HuH-7.5 (cell line): ENCODE results near the gene ENG.
A peak's percentile ranks its signal among the peaks of the same experiment; 100 is the strongest.

Experiments used
- DNase-seq: peaks from one replicate; pipeline ENCODE4 v3.0.0; 2011; ENCODE audit warnings: low spot score

Gene ENG

GRCh38 chr9:127813686-127814226, 40.7 kb downstream of the ENG start:
- DNase-seq, result no peak

GRCh38 chr9:127812936-127813675, 41.4 kb downstream of the ENG start:
- DNase-seq, result no peak

- no peak for DNase-seq
These were observed 42.4 kb downstream of the ENG start for GRCh38 chr9:127812011-127812410.

GRCh38 chr9:127810378-127811187, 43.9 kb downstream of the ENG start:
- no peak for DNase-seq

- DNase-seq, result no peak
These were observed 44.7 kb downstream of the ENG start for GRCh38 chr9:127809540-127810377.

- DNase-seq, result no peak
These were observed 45.4 kb downstream of the ENG start for GRCh38 chr9:127809002-127809539.

GRCh38 chr9:127808347-127809001, 46.0 kb downstream of the ENG start:
- DNase-seq, result no peak

GRCh38 chr9:127806871-127807270, 47.6 kb downstream of the ENG start:
- no peak for DNase-seq

GRCh38 chr9:127805620-127806019, 48.8 kb downstream of the ENG start:
- peak; percentile 78 for DNase-seq

GRCh38 chr9:127803507-127804352, 50.7 kb downstream of the ENG start:
- no peak for DNase-seq

GRCh38 chr9:127802576-127803443, 51.6 kb downstream of the ENG start, which contains the start of gene FPGS:
TSS of gene FPGS (plus strand) at chr9:127802882. CDS start at chr9:127802925, 43 bp downstream.
- DNase-seq, result peak; percentile 99

GRCh38 chr9:127801955-127802575, 52.4 kb downstream of the ENG start:
- DNase-seq, result no peak

GRCh38 chr9:127796852-127797370, 57.5 kb downstream of the ENG start:
- no peak for DNase-seq

- DNase-seq, result no peak
These were observed 58.1 kb downstream of the ENG start for GRCh38 chr9:127796225-127796813.

- no peak for DNase-seq
These were observed 60.3 kb downstream of the ENG start for GRCh38 chr9:127794001-127794791.

GRCh38 chr9:127793093-127793708, 61.3 kb downstream of the ENG start:
- DNase-seq, result no peak
